BJ (cell line): ENCODE measurements around the gene PRKACB. TPM values are rescaled to one million over a fixed set of nuclear protein-coding genes. Genes with fewer than 3 reads are reported as not detected.

Source experiments
- CTCF ChIA-PET: fragments of 350-600 bp; formaldehyde crosslinking; extraction: SDS; loops from one replicate; lab custom pipeline; 2021; ENCODE audit warnings: antibody characterized with exemption, inconsistent platforms; lab: Yijun Ruan, JAX
- POLR2A ChIA-PET: fragments of 300-600 bp; sonication (Branson Sonifier 250); formaldehyde crosslinking; extraction: SDS; loops from one replicate; lab custom pipeline; 2021; ENCODE audit warnings: antibody characterized with exemption; lab: Charles Lee
- DNase-seq: peaks from one replicate; pipeline ENCODE4 v3.0.0-alpha.2; 2011; ENCODE audit warnings: low read depth
- H3K27me3 ChIP-seq: 2 replicates; pipeline ENCODE4 v1.6.0; 2011; ENCODE audit warnings: low read length; ENCODE audit not compliant: control insufficient read depth, insufficient read depth
- H3K36me3 ChIP-seq: 2 replicates; pipeline ENCODE4 v1.5.1; 2011; ENCODE audit warnings: low read length; ENCODE audit not compliant: control insufficient read depth, insufficient read depth
- H3K4me3 ChIP-seq: 2 replicates; pipeline ENCODE4 v1.5.1; 2011; ENCODE audit warnings: low read depth, mild to moderate bottlenecking, control low read depth, low read length
- polyA plus RNA-seq: library from polyadenylated mRNA; depleted of rRNA; stranded (reverse); fragments of >200 nt; gene quantifications from 2 replicates; pipeline ENCODE4 v1.2.3, GENCODE V29; 2011
- TF ChIP-seq, protein P1 (sequence below): IDR thresholded peaks from 2 replicates; pipeline ENCODE4 v1.5.1; 2011; ENCODE audit warnings: low read depth, mild to moderate bottlenecking, control low read depth, inconsistent platforms, low read length, moderate library complexity; ENCODE audit not compliant: insufficient read depth

The PRKACB gene
- polyA plus RNA-seq, 1 experiment = 8.4 TPM

DNA sequence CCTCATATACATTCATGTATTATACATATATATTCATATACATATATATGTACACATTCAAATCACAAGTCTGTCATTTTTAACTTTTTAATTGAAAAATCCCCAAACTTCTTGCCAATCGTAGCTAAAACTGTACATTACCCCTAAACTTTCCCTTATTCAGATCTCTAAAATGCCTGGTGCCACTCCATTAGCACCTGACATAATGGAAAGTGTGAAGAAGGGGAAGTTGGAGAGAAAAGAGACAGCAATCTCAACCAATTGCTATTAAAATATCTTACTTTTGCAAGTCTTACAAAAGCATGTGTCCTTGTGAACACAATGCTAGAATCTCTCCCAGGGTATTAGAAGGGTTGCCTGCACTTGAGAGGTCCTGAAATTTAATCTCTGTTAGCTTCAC, 22.7 kb upstream of the PRKACB start:
- no peak for DNase-seq
- Histone ChIP-seq H3K4me3 (no peak overlapping the region), H3K36me3 (0 out of 2 replicates have a peak, but pooled peaks cover under 1% of the 10 kb centered on the region), H3K27me3 (no peaks in the 10 kb centered on the region)
- ChIA-PET CTCF (interaction anchor here (0.6 to 5.7 kb wide), 4 partner anchors 18 to 321 kb away, joined by 3 to 72 read pairs (median 4); no protein-coding TSS in a partner anchor), POLR2A (no interaction called here)
- TF ChIP-seq, protein P1, sequence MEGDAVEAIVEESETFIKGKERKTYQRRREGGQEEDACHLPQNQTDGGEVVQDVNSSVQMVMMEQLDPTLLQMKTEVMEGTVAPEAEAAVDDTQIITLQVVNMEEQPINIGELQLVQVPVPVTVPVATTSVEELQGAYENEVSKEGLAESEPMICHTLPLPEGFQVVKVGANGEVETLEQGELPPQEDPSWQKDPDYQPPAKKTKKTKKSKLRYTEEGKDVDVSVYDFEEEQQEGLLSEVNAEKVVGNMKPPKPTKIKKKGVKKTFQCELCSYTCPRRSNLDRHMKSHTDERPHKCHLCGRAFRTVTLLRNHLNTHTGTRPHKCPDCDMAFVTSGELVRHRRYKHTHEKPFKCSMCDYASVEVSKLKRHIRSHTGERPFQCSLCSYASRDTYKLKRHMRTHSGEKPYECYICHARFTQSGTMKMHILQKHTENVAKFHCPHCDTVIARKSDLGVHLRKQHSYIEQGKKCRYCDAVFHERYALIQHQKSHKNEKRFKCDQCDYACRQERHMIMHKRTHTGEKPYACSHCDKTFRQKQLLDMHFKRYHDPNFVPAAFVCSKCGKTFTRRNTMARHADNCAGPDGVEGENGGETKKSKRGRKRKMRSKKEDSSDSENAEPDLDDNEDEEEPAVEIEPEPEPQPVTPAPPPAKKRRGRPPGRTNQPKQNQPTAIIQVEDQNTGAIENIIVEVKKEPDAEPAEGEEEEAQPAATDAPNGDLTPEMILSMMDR = no peak

DNA sequence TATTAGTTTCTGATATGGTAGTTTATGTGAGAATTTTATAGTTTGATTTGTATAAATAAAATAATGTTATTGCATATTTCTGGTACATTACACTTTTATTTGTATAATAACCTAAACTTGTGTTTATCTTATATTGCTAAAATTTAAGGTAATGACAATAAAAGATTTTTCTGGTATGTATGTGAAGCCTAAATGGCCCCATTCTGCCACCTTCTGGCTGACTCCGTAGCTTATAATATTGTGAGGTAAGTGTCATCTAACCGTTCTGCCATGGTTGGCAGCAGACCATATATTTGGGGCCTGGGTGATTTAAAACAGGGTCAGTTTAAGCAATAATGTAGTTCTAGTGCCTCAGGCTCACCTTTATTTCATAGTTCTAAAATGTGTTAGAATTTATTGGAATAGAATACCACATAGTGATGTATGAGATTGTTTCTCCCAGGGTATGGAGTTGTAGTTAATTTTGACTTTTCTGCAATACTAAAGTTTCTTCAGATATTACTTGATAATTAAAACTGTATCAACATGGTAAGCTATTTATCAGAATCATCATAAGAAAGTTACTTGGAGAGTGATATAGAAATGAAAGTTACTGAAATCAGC, 21.2 kb upstream of the PRKACB start:
- ChIA-PET POLR2A (no interaction called here), CTCF (interaction anchor here (0.6 to 5.7 kb wide), 10 partner anchors 10 to 221 kb away, joined by 3 to 72 read pairs (median 4); partner anchors contain the start of gene PRKACB)
- no peak for DNase-seq
- TF ChIP-seq, protein P1 = peak; percentile 65
- no peak overlapping the region for H3K4me3 ChIP-seq
- H3K27me3 ChIP-seq = no peaks in the 10 kb centered on the region
- H3K36me3 ChIP-seq = 0 out of 2 replicates have a peak, but pooled peaks cover 1% of the 10 kb centered on the region

DNA sequence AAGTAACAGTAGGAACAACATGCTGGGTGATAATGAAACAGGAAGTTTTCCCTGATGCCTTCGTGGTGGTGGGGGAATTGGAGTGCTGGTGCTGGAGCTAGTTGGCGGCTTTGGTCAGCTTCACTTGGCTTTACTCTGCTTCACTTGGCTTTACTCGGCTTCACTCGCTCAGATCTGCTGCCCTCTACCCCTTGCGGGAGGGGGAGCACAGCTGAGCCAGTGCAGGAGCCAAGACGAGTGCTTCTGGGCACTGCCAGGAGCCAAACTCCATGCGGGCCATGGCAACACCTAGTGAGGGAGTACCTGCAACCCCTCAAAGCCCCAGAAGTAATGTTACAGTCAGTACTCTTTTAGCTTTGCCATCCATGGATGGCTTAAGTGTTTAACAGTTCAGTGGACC, 10.6 kb upstream of the PRKACB start:
- CTCF ChIA-PET = interaction anchor here (0.6 to 1.0 kb wide), 3 partner anchors 11 to 198 kb away, joined by 3 to 4 read pairs (median 3); no protein-coding TSS in a partner anchor
- POLR2A ChIA-PET = no interaction called here
- Histone ChIP-seq H3K27me3 (no peaks in the 10 kb centered on the region), H3K4me3 (no peak overlapping the region), H3K36me3 (no peaks in the 10 kb centered on the region)
- no peak for DNase-seq
- TF ChIP-seq, protein P1 = no peak

DNA sequence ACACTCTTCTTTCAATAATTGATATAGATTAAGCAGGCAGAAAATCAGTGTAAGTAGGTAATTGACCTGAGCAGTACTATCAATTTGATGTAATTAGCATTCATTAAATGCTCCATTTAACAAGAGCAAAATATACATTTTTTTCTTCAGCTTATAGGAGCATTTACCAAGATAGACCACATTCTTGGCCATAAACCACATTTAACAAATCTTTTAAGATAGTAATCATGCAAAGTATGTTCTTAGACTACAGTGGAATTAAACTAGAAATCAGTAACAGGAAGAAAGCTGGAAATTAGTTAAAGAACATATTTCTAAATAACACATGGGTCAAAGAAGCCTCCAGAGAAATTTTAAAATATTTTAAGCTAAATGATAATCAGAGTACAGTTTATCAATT, 8.7 kb upstream of the PRKACB start:
- no peaks in the 10 kb centered on the region for H3K27me3 ChIP-seq
- TF ChIP-seq, protein P1 = no peak
- H3K36me3 ChIP-seq = no peaks in the 10 kb centered on the region
- CTCF ChIA-PET = interaction anchor here (1.2 to 1.4 kb wide), 2 partner anchors 10 to 469 kb away, joined by 4 to 8 read pairs; no protein-coding TSS in a partner anchor
- POLR2A ChIA-PET = interaction anchor here (0.7 kb wide), 1 partner anchor 8 kb away, joined by 3 read pairs; no protein-coding TSS in a partner anchor
- no peak for DNase-seq
- no peak overlapping the region for H3K4me3 ChIP-seq

DNA sequence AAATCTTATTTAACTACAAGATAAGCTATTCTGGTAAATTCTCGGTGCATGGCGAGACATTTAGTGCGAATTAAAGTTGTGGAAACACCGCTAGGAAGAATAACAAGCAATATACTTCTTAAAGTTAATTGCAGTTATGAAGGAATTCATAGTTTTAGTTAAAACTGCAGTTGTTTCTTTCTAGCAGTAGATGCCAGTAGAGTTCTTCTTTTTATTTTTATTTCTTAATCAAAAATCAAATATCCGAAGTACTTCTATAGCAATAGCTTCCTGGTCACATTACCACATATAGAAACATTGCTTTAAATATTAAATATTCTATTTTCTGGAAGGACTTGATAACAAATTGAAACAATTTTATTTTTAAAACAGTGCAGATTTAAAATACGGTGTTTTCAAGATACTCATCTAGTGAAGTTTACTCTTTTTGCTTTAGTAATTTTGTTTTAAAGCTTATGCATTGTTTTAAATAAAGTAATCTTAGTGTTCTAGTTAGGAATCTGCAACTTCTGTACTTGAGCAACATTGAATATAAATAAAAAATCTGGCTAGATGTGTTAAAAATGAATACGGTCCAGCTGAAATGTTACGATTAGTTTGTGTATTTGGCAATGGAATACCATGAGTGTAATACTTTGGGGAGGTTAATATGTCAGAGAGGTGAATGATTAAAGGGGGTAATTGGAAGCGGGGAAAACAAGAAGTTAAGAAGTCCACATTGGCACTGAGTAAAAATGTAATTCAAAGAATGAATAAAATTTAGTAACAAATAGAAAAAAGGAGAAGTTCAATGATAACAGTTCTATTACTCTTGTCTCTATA, 2.7 kb upstream of the PRKACB start:
- no peak for DNase-seq
- no peaks in the 10 kb centered on the region for H3K36me3 ChIP-seq
- no peaks in the 10 kb centered on the region for H3K27me3 ChIP-seq
- POLR2A ChIA-PET = no interaction called here
- no peak overlapping the region for H3K4me3 ChIP-seq
- CTCF ChIA-PET = interaction anchor here (0.6 to 2.5 kb wide), 10 partner anchors 11 to 631 kb away, joined by 3 to 12 read pairs (median 4); no protein-coding TSS in a partner anchor
- TF ChIP-seq, protein P1 = peak; percentile 42
